ENCODE data around the gene TAS2R9. TPM values are rescaled to one million over a fixed set of nuclear protein-coding genes. Genes with fewer than 3 reads are reported as not detected.
A peak's percentile ranks its signal among the peaks of the same experiment; 100 is the strongest.

The TAS2R9 gene
- total and polyA plus RNA-seq, 2 of the 8 experiments (the other 6 are each of a cell fraction or from before 2014, with no cell fraction given), result not detected

DNA sequence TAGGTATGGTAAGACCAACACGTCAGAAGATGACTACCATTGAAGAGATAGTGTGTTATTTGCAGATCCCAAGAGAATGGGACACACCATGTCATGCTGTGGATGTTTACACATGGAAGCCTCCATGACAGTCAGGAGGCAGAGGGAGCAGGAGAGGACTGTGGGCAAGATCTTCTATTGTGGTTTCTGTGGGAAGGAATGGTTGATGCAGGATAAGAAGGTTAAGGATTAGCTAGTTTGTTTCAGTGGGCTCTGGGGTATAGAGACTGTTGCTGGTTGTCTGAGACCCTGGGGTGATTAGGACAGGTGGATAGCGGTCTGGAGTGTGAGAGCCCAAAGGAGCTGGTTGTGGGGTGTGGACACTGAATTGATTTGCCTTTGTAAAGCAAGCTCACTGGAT is 30.9 kb downstream of the TAS2R9 start:
- Histone ChIP-seq H3K14ac (ENCODE audit: insufficient read length) (no peak overlapping the region), H3K4me2 (ENCODE audit: insufficient read depth in 1 of 2, low read depth in 2 of 2, low read length in 2 of 2) (no peak overlapping the region), H2AFZ (ENCODE audit: low read length) (peak overlapping the region; percentile 89), H3K23ac (ENCODE audit: insufficient read length) (no peak overlapping the region), H2BK15ac (ENCODE audit: low read length) (no peak overlapping the region), H3K4me3 (ENCODE audit: extremely low read depth in 1 of 4, insufficient read depth in 2 of 4, low read depth in 3 of 4, low read length in 4 of 4) (no peak overlapping the region), H2BK20ac (ENCODE audit: low read length) (no peak overlapping the region), H3K4ac (replicated peaks; ENCODE audit: insufficient read length, low read depth, low read length) (no peak overlapping the region), H3K56ac (replicated peaks; ENCODE audit: insufficient read length, low read depth, low read length) (no peak overlapping the region), H3K9me3 (ENCODE audit: insufficient read depth in 2 of 2, low read depth in 1 of 2, low read length in 1 of 2) (no peaks in the 10 kb centered on the region), H2BK12ac (ENCODE audit: low read depth, low read length) (no peak overlapping the region), H3K27me3 (replicated peaks in 1 of 4; ENCODE audit: control insufficient read depth in 3 of 4, extremely low read depth in 1 of 4, insufficient read depth in 3 of 4, low read length in 3 of 4) (no peaks in the 10 kb centered on the region), H4K8ac (ENCODE audit: extremely low read depth, insufficient read depth, low read length) (no peak overlapping the region), H4K20me1 (replicated peaks in 1 of 2; ENCODE audit: control insufficient read depth in 1 of 2, insufficient read depth in 2 of 2, low read length in 2 of 2) (no peaks in the 10 kb centered on the region), H4K5ac (ENCODE audit: insufficient read length, low read depth, low read length) (no peak overlapping the region), H2BK120ac (replicated peaks; ENCODE audit: low read depth, low read length) (no peak overlapping the region), H2AK5ac (ENCODE audit: low read depth, low read length) (no peak overlapping the region), H3K23me2 (ENCODE audit: low read depth, low read length) (no peaks in the 10 kb centered on the region; the same call in 1 of the 2 replicates), H3K79me1 (ENCODE audit: low read depth, low read length) (no peaks in the 10 kb centered on the region), H3K4me1 (replicated peaks in 1 of 4; ENCODE audit: control insufficient read depth in 3 of 4, insufficient read depth in 4 of 4, low read length in 3 of 4) (no peaks in the 10 kb centered on the region), H3K27ac (ENCODE audit: low read depth, low read length) (no peak overlapping the region), H3K36me3 (ENCODE audit: control insufficient read depth in 2 of 4, insufficient read depth in 4 of 4, low read length in 3 of 4) (no peaks in the 10 kb centered on the region), H4K91ac (replicated peaks; ENCODE audit: insufficient read length, low read length) (no peak overlapping the region), H2BK5ac (ENCODE audit: low read depth, low read length) (no peak overlapping the region), H3K9ac (replicated peaks in 1 of 4; ENCODE audit: extremely low read depth in 1 of 4, low read depth in 3 of 4, low read length in 3 of 4) (no peak overlapping the region), H3K18ac (ENCODE audit: extremely low read depth, low read length) (0 out of 2 replicates have a peak overlapping the region, but pooled peaks have one; percentile 13), H3K79me2 (ENCODE audit: control insufficient read depth in 1 of 2, insufficient read depth in 2 of 2, low read length in 2 of 2) (no peaks in the 10 kb centered on the region)
- no peak for DNase-seq (ENCODE audit: low read depth in 1 of 2, low spot score in 2 of 2)
- TF ChIP-seq BACH1 (IDR thresholded peaks at IDR 0.05; ENCODE audit: low read length), result no peak
- no peak for TF ChIP-seq CBX8 (IDR thresholded peaks at IDR 0.05; ENCODE audit: borderline replicate concordance, low read depth, low read length)
- TF ChIP-seq CBX5 (IDR thresholded peaks at IDR 0.05; ENCODE audit: low read depth, low read length), result no peak
- TF ChIP-seq SAP30 (IDR thresholded peaks at IDR 0.05; ENCODE audit: insufficient read depth, insufficient replicate concordance, low read length), result no peak
- no peak for TF ChIP-seq EGR1 (IDR thresholded peaks at IDR 0.05; ENCODE audit: borderline replicate concordance, low read depth, low read length)
- no peak for TF ChIP-seq FOSL1 (IDR thresholded peaks at IDR 0.05; ENCODE audit: insufficient read depth, low read depth, low read length)
- TF ChIP-seq EZH2 (IDR thresholded peaks at IDR 0.05; ENCODE audit: low read depth, low read length, severe bottlenecking), result no peak
- WGBS, 2 experiments (ENCODE audit: extremely low coverage in 1 of 2, insufficient coverage in 1 of 2, insufficient read length in 1 of 2, insufficient replicate concordance in 2 of 2, low coverage in 1 of 2, low lambda C conversion rate in 2 of 2, missing lambda C conversion rate in 1 of 2), result 92% methylated on average over 2 of the region's 2 CpGs; no CpG with 5 or more reads in 1 of the 2 experiments
- POLR2A ChIA-PET (ENCODE audit: partially characterized antibody), result no interaction called here
- CTCF ChIA-PET (ENCODE audit: partially characterized antibody), result interaction anchor here (0.8 to 2.0 kb wide), 4 partner anchors 8 to 708 kb away, joined by 3 to 10 read pairs (median 6); no protein-coding TSS in a partner anchor
- FAIRE-seq, result no peak
